GM12891 (cell line): Measurements from ENCODE around the gene CALN1.

ENCODE experiments used
- POLR2A ChIP-seq: IDR thresholded peaks from 2 replicates; pipeline ENCODE4 v1.6.1; 2011; ENCODE audit warnings: low read depth, low read length, control low read depth
- POLR2AphosphoS5 ChIP-seq: IDR thresholded peaks from 2 replicates; pipeline ENCODE4 v1.6.1; 2011; ENCODE audit warnings: low read depth, low read length, control low read depth
- SPI1 ChIP-seq: IDR thresholded peaks from 2 replicates; pipeline ENCODE4 v1.6.1; 2011; ENCODE audit warnings: low read depth, low read length, control low read depth
- TAF1 ChIP-seq: IDR thresholded peaks from 2 replicates; pipeline ENCODE4 v1.6.1; 2011; ENCODE audit warnings: low read depth, low read length, control low read depth

DNA sequence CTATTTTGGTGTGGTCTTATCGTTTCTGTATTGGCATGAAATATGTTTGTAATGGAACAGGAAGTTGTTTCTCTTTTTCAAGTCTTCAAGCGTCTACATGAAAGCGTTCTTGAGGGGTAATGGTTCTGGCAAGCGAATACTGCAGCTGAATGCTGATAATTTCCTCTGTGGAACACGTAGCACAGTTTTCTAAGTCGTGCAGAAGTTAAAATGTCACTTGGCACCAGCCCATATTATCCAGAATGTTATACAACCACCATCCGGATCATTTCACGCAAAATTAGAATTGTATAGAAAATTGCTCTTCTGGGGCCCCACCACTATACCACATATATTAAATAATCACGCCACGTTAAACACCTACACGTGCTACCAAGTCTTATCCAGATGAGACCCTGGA is 354.3 kb downstream of the CALN1 start:
- TF ChIP-seq POLR2A, result no peak
- no peak for TF ChIP-seq TAF1
- no peak for TF ChIP-seq POLR2AphosphoS5
- TF ChIP-seq SPI1, result no peak
